Measurements from ENCODE around the gene SLC6A8. TPM values are rescaled to one million over a fixed set of nuclear protein-coding genes. Genes with fewer than 3 reads are reported as not detected.

Gene SLC6A8
- total RNA-seq, 1 donor from 2014 or later: 56.8 TPM

DNA sequence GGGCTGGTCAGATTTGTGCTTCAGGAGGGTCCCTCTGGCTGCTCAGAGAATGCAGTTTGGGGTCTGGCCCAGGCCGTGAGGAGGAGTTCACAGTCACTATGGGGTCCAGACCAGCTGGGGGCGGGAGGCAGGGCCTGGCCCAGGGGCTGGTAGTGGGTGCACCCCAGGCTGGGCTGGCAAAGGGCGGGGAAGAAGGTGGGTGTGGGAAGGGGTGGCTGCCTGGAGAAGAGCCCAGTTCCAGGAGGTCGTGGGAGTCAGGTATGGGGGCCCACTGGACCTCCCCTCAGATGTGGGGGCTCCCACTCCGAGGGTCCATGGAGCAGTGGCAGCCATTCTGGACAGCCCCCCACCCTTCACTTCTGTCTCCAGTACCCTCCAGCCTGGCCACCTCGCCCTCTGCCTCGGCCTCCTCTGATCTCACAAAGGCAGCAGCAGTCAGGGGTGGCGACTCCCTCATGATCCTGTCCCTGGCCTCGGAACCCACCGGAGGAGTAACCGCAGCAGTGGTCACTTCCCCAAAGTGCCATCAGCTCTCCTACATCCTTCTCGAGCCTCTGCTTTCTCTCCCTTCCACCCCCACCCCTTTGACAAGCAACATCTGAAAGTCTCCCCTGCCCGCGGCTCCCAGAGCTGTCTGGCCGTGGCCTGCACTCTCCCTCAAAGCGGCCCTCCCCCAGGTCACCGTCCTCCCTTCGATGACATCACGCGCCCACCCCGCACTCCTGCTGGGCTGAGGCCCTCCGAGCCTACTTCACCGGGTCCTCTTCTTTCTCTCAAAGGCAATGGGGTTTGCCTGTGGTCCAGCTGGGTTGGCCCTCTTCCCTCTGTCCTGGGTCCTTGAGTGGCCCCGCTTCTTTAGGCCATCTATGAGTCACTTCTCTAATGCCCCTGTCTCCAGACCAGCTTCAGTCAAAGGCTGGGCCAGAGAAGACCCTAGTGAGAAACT lies 1.7 kb upstream of the SLC6A8 start:
- Mint-ChIP-seq H3K36me3 (no peaks in the 10 kb centered on the region), H3K4me3 (peak overlapping the region; percentile 59), H3K27ac (peak overlapping the region; percentile 41), H3K27me3 (peaks cover 3% of the 10 kb centered on the region), H3K9me3 (peaks cover 5% of the 10 kb centered on the region), H3K4me1 (ENCODE audit: unreplicated experiment) (no peaks in the 10 kb centered on the region)
- no peak for DNase-seq (ENCODE audit: extremely low spot score, unreplicated experiment)
- TF ChIP-seq, protein P1, sequence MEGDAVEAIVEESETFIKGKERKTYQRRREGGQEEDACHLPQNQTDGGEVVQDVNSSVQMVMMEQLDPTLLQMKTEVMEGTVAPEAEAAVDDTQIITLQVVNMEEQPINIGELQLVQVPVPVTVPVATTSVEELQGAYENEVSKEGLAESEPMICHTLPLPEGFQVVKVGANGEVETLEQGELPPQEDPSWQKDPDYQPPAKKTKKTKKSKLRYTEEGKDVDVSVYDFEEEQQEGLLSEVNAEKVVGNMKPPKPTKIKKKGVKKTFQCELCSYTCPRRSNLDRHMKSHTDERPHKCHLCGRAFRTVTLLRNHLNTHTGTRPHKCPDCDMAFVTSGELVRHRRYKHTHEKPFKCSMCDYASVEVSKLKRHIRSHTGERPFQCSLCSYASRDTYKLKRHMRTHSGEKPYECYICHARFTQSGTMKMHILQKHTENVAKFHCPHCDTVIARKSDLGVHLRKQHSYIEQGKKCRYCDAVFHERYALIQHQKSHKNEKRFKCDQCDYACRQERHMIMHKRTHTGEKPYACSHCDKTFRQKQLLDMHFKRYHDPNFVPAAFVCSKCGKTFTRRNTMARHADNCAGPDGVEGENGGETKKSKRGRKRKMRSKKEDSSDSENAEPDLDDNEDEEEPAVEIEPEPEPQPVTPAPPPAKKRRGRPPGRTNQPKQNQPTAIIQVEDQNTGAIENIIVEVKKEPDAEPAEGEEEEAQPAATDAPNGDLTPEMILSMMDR (conservative IDR thresholded peaks at IDR 0.05): no peak

GRCh38 chrX:153686711-153687110 lies 1.0 kb upstream of the SLC6A8 start:
- H3K36me3 Mint-ChIP-seq: no peaks in the 10 kb centered on the region
- no peaks in the 10 kb centered on the region for H3K4me1 Mint-ChIP-seq (ENCODE audit: unreplicated experiment)
- H3K27ac Mint-ChIP-seq: peak overlapping the region; percentile 41
- DNase-seq (ENCODE audit: extremely low spot score, unreplicated experiment): no peak
- H3K9me3 Mint-ChIP-seq: peaks cover 5% of the 10 kb centered on the region
- H3K27me3 Mint-ChIP-seq: peaks cover 3% of the 10 kb centered on the region
- TF ChIP-seq, protein P1 (conservative IDR thresholded peaks at IDR 0.05): no peak
- peak overlapping the region; percentile 59 for H3K4me3 Mint-ChIP-seq

- H3K27me3 Mint-ChIP-seq: peaks cover 3% of the 10 kb centered on the region
- H3K4me1 Mint-ChIP-seq (ENCODE audit: unreplicated experiment): no peaks in the 10 kb centered on the region
- H3K9me3 Mint-ChIP-seq: no peaks in the 10 kb centered on the region
- no peak for DNase-seq (ENCODE audit: extremely low spot score, unreplicated experiment)
- TF ChIP-seq, protein P1 (conservative IDR thresholded peaks at IDR 0.05): no peak
- H3K36me3 Mint-ChIP-seq: no peaks in the 10 kb centered on the region
- H3K27ac Mint-ChIP-seq: no peak overlapping the region
- no peak overlapping the region for H3K4me3 Mint-ChIP-seq
These were observed 345 bp downstream of the SLC6A8 start for GRCh38 chrX:153688071-153688470.

GRCh38 chrX:153688506-153688905 lies 780 bp downstream of the SLC6A8 start:
- no peak for DNase-seq (ENCODE audit: extremely low spot score, unreplicated experiment)
- H3K4me3 Mint-ChIP-seq: no peak overlapping the region
- H3K27me3 Mint-ChIP-seq: peaks cover 3% of the 10 kb centered on the region
- H3K9me3 Mint-ChIP-seq: no peaks in the 10 kb centered on the region
- TF ChIP-seq, protein P1 (conservative IDR thresholded peaks at IDR 0.05): no peak
- H3K4me1 Mint-ChIP-seq (ENCODE audit: unreplicated experiment): no peaks in the 10 kb centered on the region
- no peak overlapping the region for H3K27ac Mint-ChIP-seq
- H3K36me3 Mint-ChIP-seq: no peaks in the 10 kb centered on the region

- no peak for DNase-seq (ENCODE audit: extremely low spot score, unreplicated experiment)
- TF ChIP-seq, protein P1 (conservative IDR thresholded peaks at IDR 0.05): no peak
- H3K36me3 Mint-ChIP-seq: no peaks in the 10 kb centered on the region
- no peaks in the 10 kb centered on the region for H3K9me3 Mint-ChIP-seq
- H3K4me3 Mint-ChIP-seq: peak overlapping the region; percentile 70
- peaks cover 3% of the 10 kb centered on the region for H3K27me3 Mint-ChIP-seq
- H3K27ac Mint-ChIP-seq: no peak overlapping the region
- no peaks in the 10 kb centered on the region for H3K4me1 Mint-ChIP-seq (ENCODE audit: unreplicated experiment)
These were observed 1.3 kb downstream of the SLC6A8 start for GRCh38 chrX:153688911-153689590.

All from type B pancreatic cell (in vitro differentiated cells).